DMS114 treated with DMSO at 0.1 percent for 48 hours (cell line): ENCODE results near the gene ZNF831.

ENCODE experiments used
- DNase-seq: peaks from one replicate; lab custom pipeline; 2025; ENCODE audit not compliant: unreplicated experiment; lab: John Stamatoyannopoulos, UW

ZNF831 gene

DNA sequence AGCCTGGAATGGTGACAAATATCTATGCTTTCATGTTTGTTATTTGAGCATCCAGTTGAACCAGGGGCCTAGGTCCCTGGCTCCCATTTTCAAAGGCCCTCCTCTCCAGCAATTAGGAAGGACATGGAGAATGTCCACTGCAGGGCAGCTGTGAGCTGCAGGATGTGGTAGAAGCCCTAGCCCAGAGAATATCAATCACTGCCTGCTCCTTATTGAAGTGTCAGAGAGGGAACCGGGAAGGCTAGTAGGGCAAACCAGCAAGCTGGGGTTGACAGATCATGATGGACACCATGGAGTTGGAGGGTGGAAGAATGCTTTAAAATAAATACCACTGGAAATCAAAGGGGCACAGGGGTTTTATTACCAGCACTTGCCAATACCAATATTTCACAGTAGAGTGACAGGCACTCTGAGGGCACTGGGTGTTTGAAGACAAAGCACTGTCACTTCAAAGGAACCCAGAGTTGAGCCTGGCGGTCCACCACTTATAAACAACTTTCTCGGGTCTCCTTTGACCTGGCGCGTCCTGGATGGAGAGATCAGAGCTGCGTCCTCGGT is 47.7 kb downstream of the ZNF831 start:
- no peak for DNase-seq

DNA sequence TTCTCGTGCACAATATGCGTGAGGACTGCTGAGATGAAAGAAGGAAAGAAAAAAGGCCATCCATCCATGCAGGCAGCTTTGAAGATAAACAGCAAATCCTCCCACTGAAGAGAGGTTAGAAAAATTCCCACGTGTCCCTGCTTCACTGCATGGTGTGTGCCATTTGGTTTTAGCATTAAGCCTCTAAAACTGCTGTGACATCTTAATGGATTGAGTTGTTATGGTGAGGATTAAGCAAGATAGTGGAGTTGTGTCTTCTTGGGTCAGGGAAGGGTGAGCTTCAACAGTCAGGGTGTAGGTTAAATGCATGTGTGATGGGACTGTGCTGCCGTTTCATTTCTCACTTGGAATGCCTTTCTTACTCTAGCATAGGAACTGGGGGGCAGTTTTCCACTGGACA is 50.5 kb downstream of the ZNF831 start:
- no peak for DNase-seq

DNA sequence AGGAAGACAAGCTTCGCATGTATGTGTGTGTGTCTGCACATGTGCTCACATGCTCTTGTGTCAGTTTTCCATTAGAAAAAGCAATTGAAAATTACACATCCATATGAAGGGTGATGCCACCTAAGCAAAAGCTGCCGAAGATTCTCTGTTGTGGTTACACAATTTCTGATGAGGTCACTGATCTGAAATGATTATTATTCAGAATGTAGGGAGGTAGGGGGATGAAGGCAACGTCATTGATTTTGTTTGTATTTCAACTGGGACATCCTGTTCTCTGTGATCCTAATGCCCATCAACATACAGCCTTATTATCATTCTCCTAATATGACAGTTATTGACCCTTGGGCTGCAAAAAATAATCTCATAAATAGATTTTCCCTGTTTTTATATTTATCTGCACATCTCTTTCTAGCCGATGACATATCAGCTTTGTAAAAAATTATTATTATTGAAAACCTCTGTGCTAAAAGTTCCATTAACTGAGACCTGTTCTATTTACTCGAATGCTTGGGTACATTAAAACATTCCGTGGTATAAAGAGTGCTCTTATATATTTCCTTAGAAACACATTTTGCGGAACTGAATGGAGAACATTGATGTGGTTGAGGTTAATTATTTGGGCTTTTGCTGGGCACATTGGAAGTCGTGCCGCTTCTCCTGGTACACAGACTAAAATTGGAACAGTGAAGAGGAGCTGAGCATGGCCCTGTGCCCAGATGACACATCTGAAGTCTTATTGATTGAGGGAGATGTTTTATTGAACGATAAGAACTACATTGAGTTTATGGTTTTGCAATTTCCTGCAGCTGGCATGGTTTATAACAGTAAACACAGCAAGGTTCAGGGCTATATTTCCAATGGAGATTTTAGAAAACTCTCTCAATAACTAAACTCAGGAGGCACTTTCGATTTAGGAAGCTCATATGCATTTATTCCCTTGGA is 51.3 kb downstream of the ZNF831 start:
- no peak for DNase-seq

DNA sequence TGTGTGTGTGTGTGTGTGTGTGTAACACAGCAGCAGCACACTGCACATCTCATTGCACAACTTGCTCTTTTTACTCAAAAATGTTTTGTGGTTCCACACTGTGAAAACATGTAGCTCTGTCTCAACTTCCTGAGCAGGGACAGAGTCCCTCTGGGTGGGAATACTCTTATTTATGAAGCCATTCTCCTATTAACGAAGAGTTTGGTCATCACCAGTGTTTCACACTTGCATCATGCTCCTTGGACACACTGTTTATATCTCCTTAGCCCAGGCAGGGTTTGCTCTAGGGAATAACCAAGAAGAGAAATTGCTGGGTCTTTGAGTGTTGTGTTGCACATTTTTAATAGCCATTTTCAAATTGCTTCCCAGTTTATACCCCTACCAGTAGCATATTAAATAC is 53.6 kb downstream of the ZNF831 start:
- DNase-seq, result no peak

DNA sequence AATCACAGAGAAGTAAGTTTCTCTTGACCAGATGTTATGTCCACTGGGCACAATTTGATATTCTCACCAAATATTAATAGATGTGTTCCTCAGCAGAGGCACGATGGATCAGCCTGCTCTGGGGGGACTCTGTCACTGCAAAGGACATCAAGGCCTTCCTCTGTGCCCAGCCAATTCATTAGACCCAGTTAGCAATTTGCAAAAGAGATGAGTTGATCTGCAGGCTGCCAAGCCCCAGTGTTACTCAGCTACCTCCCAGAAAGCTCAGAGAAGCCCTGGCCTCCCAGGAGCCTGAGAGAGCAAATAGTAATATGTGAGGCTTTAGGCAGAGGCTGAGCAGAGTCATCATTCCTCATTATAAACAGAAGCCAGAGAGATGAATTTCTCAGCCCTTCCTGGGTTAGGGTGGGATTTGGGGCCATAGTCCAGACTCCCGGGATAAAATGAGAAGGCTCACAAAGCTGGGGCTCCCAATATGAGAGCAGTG is 54.2 kb downstream of the ZNF831 start:
- DNase-seq, result no peak

DNA sequence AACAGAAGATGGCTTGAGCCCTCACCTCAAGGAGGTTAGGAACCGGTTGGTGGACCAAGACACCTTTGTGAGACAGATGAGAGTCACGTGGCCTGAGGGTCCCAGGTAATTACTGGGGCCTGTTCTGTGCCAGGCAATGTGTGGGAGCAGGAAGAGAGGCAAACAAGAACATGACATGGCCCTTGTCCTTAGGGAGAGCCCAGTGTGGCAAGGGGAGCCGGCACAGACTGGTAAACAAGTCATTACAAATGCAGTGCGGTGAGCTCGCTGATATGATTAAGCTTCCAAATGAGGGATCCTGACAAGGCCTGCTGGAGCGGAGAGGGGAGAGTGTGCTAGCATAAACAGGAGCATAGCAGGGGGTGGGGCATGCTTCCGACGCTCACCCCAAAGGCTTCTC is 55.6 kb downstream of the ZNF831 start:
- DNase-seq, result no peak

DNA sequence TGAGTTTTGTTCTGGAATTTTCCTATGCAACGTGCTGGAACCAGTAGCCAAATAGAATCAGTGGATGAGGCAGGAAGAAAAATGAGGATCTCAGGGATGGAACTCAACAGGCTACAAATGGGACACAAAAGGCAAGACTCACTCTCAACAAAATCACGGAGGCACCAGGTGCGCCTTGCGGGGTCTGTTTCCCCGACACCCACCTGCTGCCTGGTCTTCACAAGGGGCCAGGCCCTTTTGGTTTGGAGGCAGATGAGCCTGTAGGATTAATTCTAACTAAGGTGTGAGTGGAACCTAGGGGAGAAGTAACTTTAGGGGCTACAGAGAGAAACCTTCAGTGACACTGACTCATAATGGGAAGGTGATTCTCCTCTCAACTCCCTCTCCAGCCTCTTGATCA is 56.5 kb downstream of the ZNF831 start:
- no peak for DNase-seq

DNA sequence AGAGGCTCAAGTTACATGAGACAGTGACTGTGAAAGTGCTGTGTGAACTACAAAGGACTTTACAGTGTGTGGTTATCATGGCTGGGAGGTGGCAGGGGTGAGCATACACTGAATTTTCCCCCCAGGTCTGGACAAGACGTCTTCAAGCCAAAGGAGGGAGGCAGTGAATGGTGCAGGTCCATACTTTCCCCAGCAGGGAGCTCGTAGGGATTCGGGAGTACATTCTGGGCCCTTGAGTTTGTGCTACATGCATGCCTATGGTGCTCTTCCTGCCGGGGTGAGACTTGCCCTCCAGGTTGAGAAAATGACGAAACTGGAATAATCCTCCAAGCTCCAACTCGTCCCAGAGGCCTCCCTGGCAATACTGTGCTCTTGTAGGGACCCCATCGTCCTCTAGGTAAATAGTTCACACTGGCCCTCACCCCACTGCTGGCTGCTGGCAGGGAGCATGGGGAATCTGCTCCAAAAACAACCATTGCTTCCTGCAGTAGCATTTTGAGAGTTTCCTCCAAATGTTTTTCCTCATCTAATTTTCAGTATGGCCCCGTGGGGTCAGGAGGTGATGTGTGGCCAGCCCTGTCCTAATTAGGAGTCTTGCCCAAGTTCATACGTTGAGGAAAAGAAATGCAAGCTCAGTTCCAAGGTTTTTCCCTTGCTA is 57.6 kb downstream of the ZNF831 start:
- peak; percentile 9 for DNase-seq

DNA sequence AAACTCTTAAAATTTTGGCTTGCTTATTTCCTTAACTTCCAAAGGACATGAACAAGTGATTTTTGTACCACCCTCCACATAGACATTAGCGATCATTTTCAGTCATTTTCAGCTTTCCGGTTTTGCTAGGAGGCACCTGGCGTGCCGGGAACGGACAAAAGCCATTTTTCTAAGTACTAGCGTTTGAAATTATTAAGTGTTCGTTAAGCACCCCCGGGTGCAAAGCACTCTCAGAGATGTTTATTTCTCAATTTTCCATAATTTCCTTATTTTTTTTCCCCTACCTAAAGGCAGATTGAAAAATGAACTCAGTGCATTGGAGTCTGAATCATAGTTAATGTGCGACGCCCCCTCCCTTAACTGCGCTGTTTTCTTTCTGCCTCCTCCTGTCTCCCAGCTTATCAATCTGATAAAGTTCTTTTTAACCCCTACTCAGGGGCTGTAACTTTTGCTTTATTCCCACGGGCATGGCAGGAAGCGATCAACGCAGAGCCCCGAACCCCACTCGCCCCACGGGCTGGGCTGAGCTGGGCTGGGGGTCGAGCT is 58.2 kb downstream of the ZNF831 start:
- DNase-seq, result no peak

DNA sequence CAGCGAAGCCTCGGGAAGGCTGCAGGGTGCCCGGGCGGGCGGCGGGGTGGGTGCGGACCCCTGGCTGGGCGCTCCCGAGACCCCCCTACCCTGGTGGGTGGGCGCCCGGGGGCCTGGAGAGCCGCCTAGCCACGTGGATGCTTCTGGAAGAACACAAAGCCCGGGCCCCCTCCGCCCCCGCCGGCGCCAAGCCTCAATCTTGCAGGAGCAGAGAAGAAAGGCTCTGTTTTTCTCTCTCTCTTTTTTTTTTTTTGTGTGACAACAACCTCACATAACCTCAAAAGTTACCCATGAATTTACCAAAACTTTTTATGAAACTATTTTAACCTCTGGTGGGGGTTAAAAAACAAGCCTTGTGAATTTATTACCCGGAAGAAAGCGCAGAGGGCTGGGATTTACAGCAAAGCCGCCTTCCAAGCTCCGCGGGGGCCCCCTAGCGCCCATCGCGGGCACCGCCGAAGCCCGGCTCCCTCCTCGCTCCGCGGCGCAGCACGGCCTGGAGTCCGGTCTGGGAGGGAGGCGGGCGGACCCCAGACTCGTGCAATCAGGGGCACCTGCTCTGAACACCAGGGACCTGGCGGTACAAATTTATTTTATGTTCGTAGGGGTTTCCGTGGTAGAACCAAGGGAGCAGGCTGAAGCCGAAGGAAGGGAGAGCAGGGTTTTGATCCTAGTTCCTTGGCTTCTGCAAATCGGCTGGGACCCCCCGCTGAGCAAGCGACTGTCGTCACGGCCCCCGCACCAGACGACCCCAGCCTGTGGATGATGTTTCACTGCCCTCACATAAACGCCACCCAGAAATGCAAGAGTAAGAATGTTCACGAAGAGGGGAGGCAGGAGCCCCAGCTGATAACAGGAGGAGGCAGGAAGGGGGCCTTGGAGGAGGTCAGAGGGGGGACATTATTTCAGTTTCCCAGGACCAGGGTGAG is 58.9 kb downstream of the ZNF831 start:
- DNase-seq, result peak; percentile 71

DNA sequence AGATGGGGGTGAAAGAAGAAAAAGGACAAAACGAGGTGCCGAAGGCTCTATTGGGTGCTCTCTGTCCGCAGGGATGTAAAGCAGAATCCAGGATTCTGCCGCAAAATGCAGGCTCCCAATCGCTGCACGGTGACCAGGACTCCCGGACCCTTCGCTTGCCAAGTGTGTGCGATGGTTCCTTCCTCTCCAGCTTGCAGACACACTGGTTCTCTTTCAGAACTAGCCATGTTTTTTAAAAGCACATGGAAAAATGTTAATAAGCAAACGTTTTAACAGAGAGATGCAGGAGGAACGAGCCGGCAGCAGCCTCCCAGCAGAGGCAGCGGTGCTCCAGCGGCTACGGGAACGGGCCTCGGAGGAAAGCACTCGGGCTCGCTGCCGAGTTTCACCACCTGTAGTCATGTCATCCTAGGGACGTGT is 59.6 kb downstream of the ZNF831 start:
- no peak for DNase-seq

DNA sequence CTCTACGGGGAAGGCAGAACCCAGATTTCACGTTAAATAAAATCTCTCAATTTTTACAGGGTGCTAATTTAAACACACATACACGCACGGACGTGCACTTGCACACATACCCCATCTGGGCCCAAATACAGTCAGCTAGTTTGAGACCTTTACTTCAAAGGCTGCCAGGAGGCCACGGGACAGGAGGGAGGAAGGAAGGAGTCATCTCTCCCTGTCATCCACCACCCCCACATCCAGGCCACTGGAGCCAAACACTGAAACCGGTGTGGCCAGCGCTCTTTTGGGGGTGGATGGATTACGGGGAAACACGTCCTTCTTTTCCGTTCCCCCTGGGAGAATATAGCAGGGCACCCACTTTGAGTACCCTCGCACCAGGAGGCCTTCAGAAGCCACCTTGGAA is 60.1 kb downstream of the ZNF831 start:
- no peak for DNase-seq

DNA sequence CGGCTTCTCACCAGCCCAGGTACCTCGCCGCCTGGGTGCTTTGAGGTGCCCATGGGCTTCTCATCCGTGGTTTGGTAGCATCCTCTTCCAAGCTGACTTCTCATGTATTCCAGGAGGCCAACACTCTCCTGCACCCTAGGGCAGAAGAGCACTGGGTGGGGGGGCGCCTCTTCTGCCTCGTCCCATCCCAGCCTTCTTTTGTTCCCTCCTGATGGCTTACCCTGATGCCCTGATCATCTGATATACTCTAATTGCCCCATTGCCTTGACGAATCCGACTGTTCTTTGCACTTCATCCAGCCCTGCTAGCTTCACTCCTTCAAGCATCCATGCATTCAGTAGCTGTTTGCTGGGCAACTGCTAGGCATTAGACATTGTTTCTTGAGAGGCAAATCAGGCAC is 60.6 kb downstream of the ZNF831 start:
- DNase-seq, result no peak

DNA sequence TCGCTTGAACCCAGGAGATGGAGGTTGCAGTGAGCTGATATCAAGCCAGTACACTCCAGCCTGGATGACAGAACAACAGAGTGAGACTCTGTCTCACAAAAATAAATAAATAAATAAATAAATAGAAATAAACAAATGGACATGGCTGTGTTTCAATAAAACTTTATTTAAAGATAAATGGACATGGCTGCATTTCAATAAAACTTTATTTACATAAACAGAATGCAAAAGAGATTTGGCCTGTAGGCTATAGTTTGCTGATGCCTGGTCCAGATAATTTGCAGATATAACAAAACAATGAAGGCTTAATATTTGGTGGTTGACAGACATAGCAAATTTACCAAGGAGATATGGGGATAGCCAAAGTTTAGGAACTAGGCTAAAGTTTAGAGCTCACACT is 66.8 kb downstream of the ZNF831 start:
- DNase-seq, result no peak

DNA sequence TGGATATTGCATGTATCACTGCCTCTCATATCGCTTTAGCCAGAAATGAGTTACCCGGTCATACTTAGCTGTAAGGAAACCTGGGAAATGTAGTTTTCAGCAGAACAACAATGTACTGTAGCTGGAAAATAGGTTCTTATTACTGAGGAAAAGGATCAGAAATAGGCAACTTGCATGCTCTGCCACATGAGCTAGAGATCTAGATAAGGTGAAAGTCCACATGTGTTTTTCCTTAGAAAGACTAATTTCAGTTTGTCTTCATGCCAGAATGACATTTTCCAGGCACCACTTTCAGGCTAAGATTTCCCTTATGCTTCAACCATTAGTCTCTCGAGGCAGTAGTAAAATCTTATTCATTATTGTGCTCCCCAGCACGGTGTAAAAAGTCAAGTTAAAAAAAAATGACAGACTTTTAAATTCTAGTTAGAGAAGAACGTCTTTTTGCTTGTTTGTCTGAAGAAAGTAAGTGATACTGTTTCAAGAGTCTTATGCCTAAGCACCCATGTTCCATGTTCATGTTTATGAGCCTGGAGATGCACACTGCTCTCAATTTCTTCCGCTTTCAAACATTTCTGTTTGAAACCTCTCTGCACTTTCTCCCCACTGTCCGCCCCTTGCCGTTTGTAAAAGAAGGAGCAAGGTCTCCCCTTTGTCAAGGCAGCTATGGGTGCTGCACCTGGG is 67.6 kb downstream of the ZNF831 start:
- DNase-seq, result no peak

DNA sequence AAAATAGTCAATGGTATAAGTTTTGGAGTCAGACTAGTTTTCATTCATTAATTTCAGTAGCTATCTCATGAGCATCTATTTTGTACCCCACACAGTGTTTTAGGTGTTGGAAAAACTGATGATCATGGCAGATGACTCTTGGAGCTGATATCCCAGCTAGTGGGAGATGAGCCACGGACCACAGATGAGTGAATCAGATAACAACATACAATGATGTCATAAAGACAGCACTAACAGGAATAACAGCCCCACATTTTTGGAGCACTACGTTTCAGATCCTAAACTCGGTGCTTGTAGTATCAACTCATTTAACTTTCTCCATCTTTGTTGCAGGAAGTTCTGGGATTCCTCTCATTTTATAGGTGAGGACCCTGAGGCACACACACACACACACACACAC is 69.0 kb downstream of the ZNF831 start:
- no peak for DNase-seq

DNA sequence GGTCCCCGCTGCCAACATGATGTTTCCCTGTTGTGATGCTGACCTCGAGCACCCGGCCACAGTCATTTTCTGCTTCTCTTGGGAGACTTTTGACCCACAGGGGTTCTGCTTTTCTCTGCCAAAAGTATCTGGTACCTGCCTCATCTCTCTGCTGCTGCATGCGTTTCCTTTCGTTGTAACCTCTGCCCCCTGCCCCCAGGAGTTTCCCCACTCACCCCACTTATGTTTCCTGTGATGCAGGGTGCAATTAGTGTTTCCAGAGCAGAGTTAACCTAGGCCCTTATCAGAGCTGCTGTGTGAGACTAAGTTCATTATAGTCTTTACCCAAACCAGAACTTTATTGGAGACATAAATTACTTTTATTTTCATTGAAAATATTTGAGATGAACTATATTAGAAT is 71.6 kb downstream of the ZNF831 start:
- DNase-seq, result no peak

DNA sequence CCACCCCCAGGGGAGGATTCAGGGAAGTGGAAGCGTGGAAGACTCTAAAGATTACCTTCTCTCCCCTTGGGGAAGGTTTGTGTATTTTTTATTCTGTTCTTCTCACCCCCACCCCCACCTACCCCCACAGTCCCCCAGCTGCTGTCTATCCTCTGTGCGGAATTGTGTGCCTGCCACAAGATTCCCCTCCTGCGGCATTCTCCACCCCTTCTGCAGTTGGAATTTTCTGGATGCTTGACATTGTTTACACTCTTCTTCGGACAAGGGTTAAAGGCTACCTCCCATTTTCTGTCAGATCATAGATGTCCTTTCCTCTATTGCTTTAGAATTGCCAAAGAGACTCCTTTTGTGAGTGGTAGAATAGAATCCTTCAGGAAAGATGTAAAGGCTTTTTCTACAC is 76.4 kb downstream of the ZNF831 start:
- DNase-seq, result no peak

DNA sequence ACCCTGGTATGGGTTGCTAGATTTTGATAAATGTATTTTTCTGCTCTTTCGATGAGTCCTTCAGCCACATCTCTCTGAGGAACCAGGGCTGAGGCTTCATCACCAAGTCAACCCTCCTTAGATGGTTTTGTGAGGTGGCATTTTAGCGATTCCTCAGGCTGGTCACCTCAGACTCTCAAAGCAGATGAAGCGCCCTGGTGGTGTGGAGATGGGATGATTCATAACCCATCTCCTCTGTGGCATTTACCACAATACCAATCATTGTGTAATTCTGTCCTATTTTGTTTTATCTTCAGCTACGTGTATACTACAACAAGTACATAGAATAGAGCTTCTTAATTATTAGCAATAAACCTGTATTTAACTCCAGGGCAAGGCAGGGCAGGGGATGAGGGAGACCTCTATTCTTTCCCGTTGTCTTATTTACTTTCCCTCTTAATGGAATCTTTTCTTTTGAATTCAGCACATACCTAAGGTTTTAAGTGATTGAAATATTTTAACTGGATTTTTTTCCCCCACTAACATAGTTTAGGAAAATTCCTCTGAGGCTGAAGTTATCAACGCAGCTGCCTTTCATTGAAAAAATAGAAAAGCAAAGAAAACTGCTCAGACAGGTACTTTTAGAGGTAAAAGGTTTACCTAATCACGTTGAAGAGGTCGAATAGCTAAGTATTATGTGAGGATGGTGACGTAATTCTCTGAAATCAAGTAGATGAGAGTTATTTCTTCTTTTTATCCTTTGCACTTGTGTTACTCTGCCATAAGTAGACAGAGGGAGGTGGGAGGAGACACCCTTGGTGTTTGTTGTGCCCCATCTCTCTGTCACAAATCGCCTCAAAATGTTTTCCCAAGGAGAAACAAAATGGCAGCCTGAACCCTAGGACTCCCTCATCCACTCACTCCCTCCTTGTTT is 79.3 kb downstream of the ZNF831 start:
- DNase-seq, result no peak
